NCI-H2029 (cell line): ENCODE results near the gene USP40.

Experiments used
- DNase-seq: peaks from one replicate; lab custom pipeline; 2025; lab: John Stamatoyannopoulos, UW

Gene USP40

DNA sequence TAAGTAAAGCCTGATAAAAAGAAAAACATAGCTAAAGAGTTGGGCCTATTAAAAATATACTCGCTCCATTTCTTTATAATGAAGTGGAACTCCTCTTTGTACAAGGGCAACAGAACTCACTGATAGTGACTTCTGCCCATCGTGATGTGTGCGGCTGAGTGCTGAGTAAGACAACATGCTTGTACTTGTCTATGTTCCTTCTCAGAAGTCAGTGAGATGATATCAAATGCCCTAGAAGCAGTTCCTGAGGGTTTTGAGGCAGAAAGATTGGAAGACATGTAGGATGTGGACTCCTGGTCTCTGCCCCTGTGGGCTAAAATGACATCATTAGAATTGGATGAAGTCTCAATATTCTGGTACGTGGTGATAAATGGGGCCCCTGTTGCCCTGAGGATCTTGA lies 73.8 kb downstream of the USP40 start:
- DNase-seq, result no peak

GRCh38 chr2:233492078-233492477 lies 74.5 kb downstream of the USP40 start:
- DNase-seq, result no peak

- DNase-seq, result no peak
Observed at GRCh38 chr2:233491326-233491725, 75.3 kb downstream of the USP40 start.

- DNase-seq, result no peak
Observed at GRCh38 chr2:233490831-233491230, 75.8 kb downstream of the USP40 start.

DNA sequence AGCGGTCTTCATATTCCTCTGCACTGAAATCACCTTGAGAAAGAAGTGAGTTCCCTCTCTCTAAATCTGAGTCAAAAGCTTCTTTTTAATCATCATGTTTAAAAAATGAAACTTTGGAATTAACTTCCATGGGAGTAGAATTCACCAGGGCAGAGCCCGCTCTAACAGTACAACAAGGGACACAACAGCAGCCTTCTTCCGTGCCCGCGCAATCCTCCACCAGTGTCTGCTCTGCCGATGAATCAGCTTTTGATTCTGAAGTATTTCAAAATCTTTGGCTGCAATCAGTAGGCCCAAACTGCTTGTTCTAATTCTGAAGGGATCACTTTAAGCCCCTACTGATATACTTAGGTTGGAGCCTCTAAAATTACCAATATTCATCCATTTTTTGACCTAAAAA lies 76.9 kb downstream of the USP40 start:
- no peak for DNase-seq

DNA sequence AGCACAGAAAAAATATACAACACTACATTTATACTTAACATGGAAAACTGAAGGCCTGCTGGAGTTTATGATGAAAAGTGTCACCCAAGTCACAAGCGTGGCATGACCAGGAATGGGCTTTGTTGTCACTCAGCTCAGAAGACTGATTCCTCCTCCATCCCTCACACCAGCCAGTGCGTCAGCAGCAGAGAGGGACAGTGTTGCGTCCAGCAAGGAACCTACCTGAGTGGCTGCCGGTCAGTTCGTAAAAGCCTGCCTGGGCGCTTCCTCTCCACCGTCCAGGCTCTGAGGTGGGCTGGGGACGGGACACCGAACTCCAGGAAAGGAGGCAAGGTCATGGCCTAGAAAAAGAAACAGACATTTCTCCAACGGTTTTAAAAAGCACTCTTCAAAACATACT lies 77.4 kb downstream of the USP40 start:
- no peak for DNase-seq

- no peak for DNase-seq
Observed at GRCh38 chr2:233487748-233488345, 78.7 kb downstream of the USP40 start.

DNA sequence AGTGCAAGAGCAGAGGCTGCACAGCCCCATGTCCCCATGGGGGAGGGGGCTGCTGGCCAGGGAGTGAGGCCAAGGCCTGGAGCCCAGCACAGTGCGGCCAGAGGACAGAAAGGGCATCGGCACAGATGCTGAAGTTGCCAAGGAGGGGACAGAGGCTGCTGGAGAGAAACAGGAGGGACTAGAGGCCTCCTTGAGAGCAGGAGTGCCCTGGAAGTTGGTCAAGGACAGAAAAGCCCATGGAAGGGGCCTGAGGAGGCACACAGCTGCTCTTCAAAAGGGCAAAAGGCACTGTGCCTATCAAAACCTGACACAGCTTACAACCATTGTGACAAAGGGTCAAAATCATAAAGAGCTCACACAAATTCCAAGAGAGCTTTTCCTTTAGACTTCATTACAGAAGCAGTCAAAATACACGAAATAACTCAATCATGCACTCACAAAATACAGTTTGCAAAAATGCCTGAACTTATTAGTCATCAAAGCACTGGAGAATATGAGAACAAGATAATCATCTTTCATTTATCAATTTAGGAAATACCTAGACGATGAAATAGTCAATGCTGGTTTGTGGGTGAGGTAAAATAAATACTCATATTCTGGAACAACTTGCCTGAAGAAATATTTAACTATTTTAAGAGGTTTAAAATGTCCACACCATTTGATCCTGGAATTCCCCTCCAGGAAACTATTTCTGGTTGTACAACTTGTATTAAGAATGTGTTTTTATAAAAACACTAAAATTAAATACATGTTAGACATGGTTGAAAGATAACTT lies 79.6 kb downstream of the USP40 start:
- no peak for DNase-seq

DNA sequence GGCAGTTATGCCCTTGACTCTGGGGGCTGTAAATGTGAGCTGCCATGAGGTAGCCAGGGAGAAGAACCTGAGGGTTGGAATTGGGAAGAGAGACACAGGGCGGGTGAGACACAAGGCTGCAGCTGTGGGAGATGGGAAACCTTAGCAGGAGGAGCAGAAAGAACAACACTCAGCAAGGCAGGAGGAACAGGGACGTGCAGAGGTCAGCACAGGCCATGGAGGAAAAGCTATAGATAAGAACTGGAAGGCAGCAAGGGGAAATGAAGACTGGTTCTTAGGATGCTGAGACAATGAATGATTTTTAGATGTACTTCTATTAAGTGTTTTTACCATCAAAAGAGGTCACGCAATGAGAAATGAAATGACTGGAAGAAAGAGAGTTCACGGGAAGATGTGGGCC lies 80.2 kb downstream of the USP40 start:
- DNase-seq, result no peak

- no peak for DNase-seq
Observed at GRCh38 chr2:233485726-233486125, 80.9 kb downstream of the USP40 start.

- no peak for DNase-seq
Observed at GRCh38 chr2:233482616-233483015, 84.0 kb downstream of the USP40 start.

GRCh38 chr2:233481368-233482142 lies 85.0 kb downstream of the USP40 start:
- DNase-seq, result no peak

DNA sequence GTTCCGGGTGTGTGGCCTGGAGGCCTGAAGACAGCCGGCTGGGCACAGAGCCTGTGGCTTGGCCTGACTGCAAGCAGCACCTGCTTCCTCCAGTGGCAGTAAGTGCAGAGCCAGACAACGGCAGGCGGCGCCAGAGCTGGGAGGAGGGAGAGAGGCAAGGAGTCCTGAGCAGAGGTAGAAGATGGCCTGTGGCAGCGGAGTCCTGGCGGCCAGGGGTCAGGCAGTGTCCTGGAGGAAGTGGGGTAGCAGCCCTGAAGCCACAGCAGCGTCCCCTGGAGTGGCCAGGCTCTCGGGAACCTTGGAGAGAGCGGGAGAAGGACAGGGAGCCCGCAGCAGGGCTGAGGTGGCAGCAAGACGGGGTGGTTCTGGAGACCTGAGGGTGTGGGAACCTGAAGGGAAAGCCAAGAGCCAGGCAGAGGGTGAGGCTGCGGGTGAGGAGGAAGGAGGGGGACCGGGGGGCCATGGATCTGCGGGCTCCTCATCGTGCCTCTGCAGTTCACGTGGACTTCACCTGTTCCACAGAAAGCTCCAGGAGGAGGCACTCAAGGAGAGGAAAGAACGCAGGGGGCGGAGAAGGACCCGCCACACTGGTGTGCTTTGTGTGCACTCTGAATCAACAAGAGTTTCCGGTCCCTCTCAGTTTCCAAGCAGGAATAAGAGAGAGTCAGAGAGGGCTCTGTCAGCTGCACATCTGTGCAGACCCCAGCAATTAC lies 85.9 kb downstream of the USP40 start:
- peak; percentile 73 for DNase-seq

GRCh38 chr2:233479616-233480489 lies 86.7 kb downstream of the USP40 start:
- no peak for DNase-seq

DNA sequence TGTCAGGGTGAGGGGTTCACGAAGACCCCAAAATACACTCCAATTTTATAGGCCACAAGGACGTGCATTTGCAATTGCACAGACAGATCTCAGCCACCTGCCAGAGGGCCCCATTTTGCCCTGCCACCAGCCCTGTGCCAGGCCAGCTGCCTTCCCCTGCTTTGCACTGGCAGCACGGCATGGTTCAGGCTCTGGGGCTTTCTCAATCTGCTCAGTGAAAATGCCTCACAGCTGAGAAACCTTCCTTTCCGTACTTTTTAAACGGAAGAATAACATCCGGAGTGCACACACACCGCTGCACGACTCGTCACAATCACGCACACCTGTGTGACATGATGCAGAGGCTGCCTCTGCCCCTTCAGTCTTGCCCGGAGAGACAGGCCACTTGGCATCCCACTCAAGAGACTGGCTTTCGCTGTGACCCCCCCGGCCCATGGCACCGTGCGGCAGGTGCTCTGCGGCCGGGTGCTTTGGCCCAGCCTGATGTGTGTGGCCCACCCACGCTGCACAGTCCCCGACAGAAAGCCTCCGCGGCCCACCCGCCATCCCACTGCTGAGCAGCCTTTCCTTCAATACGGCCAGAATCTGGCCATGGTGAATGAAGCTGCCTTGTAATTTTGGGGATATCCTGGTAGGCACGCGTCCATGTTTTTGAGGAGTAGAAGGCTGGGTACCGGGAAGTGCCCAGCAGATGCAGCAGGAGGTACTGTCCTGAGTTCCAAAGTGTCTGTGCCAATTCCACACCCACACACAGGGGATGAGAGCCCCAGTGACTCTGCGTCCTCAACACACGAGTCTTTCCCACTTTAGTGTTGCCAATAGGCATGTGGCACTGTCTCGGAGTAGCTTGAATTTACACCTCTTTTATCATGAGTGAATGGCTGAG lies 88.8 kb downstream of the USP40 start:
- DNase-seq, result no peak

GRCh38 chr2:233476651-233477547 lies 89.7 kb downstream of the USP40 start:
- DNase-seq, result no peak

GRCh38 chr2:233476063-233476410 lies 90.5 kb downstream of the USP40 start:
- no peak for DNase-seq

DNA sequence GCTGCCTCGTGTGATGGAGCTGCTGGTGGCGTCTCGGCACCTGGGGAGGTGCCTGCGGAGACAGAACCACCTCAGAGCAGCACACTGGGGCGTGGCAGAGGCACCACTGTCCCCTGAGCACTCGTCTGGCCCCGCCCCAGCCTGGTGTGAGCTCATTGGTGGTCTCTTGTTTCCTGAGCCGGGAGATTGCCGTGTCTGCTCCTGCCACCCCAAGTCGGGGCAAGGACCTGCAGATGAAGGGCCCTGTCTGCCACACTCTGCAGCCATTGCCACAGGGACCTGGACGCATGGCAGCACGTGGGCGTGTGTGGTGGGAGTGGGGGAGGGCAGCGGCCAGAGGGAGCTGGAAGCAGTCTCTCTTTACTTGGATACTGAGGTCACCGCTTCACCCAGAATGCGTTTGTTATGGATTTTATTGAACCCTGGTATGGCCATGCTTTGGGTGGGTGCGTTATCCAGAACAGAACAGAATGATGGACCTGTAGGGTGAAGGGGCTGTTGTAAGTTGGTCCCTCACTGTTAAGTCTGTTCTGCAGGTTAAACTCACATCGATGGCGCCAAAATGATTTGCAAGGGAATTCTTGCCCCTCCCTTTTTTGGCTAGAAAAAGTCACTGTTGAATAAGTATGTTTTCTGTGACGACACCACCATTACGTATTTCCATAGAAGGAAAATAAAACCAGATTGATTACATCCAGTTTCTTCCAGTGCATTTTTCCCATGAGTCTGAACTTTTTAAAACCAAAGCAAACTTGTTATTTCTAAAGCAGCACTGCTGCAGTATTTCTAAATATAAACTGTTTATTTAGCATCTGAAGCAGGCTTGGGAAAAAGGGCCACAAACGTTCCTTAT lies 92.0 kb downstream of the USP40 start:
- no peak for DNase-seq

DNA sequence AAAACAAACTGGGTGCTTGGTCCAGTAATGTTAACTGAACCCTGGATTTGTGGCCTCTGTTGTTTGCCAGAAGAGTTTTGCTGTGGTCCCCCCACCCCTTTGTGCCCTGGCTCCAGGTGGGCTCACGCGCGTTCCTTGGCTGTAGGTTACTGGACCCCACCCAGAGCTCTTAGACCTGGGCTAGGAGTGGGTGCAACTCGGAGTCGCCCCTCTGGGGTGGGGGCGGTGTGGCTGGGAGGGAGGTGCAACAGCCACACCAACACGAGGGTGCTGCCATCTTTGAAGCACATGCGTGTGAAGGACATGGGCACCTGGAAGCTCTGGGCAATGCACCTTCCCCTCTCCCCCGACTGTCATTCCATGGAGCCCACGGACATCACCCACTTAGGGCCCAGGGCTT lies 92.7 kb downstream of the USP40 start:
- DNase-seq, result no peak
